Measurements from ENCODE around the gene TANGO6. TPM values are rescaled to one million over a fixed set of nuclear protein-coding genes. Genes with fewer than 3 reads are reported as not detected.
A peak's percentile ranks its signal among the peaks of the same experiment; 100 is the strongest.
"Not testable (repeated sequence)": the region's sequence is repeated elsewhere in the genome, so short reads cannot be mapped to it uniquely, and the experiment has no call there.

The TANGO6 gene
- total and polyA plus RNA-seq, 10 of the 15 experiments (the other 5 are each of a cell fraction or from before 2014, with no cell fraction given), result 1.1 to 20.6 (median 11.0) TPM

- TF ChIP-seq E4F1 (IDR thresholded peaks at IDR 0.05; ENCODE audit: borderline replicate concordance, partially characterized antibody) (no peak), PML (IDR thresholded peaks at IDR 0.05; ENCODE audit: low read length) (no peak), RBBP5 (conservative IDR thresholded peaks at IDR 0.05) (no peak)
Measured at GRCh38 chr16:68839831-68840230, 3.5 kb upstream of the TANGO6 start (continued).

- H2AFZ ChIP-seq (ENCODE audit: control insufficient read depth, low read depth, low read length), result peak overlapping the region; percentile 95
- BruUV-seq (replicated peaks); H4K20me1 ChIP-seq (ENCODE audit: control insufficient read depth, insufficient read depth); POLR2A ChIA-PET; H3K36me3 ChIP-seq (ENCODE audit: control insufficient read depth in 2 of 2, insufficient read depth in 2 of 2, low read length in 1 of 2); H3K27me3 ChIP-seq (replicated peaks in 1 of 2; ENCODE audit: control insufficient read depth in 2 of 2, insufficient read depth in 2 of 2, low read length in 1 of 2); H3K9me3 ChIP-seq (replicated peaks; ENCODE audit: control insufficient read depth, insufficient read depth, low read length); H3K4me1 ChIP-seq (ENCODE audit: control insufficient read depth, insufficient read depth, low read length); DNase-seq (ENCODE audit: low read depth, low spot score); ATAC-seq: not testable (repeated sequence)
- ChIA-PET CTCF (interaction anchor here (0.9 to 1.5 kb wide), 6 partner anchors 10 to 322 kb away, joined by 3 to 5 read pairs (median 3); no protein-coding TSS in a partner anchor), RAD21 (ENCODE audit: unreplicated experiment) (interaction anchor here (1.0 to 1.6 kb wide), 2 partner anchors 42 to 313 kb away, joined by 3 to 5 read pairs; no protein-coding TSS in a partner anchor), SMC1A (ENCODE audit: uncharacterized antibody, unreplicated experiment) (interaction anchor here (0.6 to 2.5 kb wide), 6 partner anchors 11 to 281 kb away, joined by 3 to 9 read pairs (median 3); no protein-coding TSS in a partner anchor)
- FAIRE-seq, result peak; percentile 54
- H3K4me3 ChIP-seq, result peak overlapping the region; percentile 88
- WGBS (ENCODE audit: insufficient coverage, insufficient replicate concordance, low lambda C conversion rate, missing lambda C conversion rate), result 47% methylated on average over 23 of the region's 23 CpGs
- peaks cover 11% of the 10 kb centered on the region for H3K79me2 ChIP-seq (ENCODE audit: control insufficient read depth, insufficient read depth, low read length)
- peak overlapping the region; percentile 91; the same call in 1 of the 2 replicates for H3K27ac ChIP-seq (ENCODE audit: control insufficient read depth, insufficient read depth)
- H3K4me2 ChIP-seq (ENCODE audit: control insufficient read depth, insufficient read depth), result peak overlapping the region; percentile 96
- H3K9ac ChIP-seq (ENCODE audit: control insufficient read depth, insufficient read depth, low read length), result peak overlapping the region; percentile 94
- intact Hi-C loops (cut with micrococcal nuclease; ENCODE audit: unreplicated experiment), result loop anchor here (5.0 kb wide), 1 partner anchor 596 kb away; the partner anchor contains the start of gene PLA2G15
- TF ChIP-seq SRF (IDR thresholded peaks at IDR 0.05; ENCODE audit: low read depth in 2 of 2, low read length in 2 of 2), result 0 out of 4 replicates have a peak, but pooled peaks of 1 of the 2 experiments have one; percentile 40
- in situ Hi-C loops (cut with MboI), result loop anchor here (5.0 kb wide), 1 partner anchor 279 kb away; no protein-coding TSS in a partner anchor
Measured at GRCh38 chr16:68842964-68843481, 308 bp upstream of the TANGO6 start.
